Activated T-cell treated with anti-CD3 and anti-CD28 coated beads, Interleukin-2, amount 50 U/mL, for 72 hours (primary cell): Measurements from ENCODE around the gene SGCD. TPM values are rescaled to one million over a fixed set of nuclear protein-coding genes. Genes with fewer than 3 reads are reported as not detected.

ENCODE experiments used
- ATAC-seq, 2 donors: fragments of 150-1000 bp; cut with Tn5 transposase; replicated peaks in 1 of 2; 2 replicates each; pipeline ENCODE4 v1.10.0; 2021; ENCODE audit warnings: moderate library complexity in 2 of 2, mild to moderate bottlenecking in 1 of 2
- DNase-seq, 2 donors: peaks; one replicate each; pipeline ENCODE4 v3.0.0; 2021 to 2022; ENCODE audit warnings: mixed read lengths in 1 of 2
- H3K27ac Mint-ChIP-seq: one replicate; pipeline ENCODE4 v1.8.0; 2022; ENCODE audit warnings: mild to moderate bottlenecking, moderate library complexity, mixed read lengths
- H3K27me3 Mint-ChIP-seq: one replicate; pipeline ENCODE4 v1.8.0; 2022; ENCODE audit warnings: low read depth, mixed read lengths
- H3K36me3 Mint-ChIP-seq, 2 donors: one replicate each; pipeline ENCODE4 v1.8.0; 2022; ENCODE audit warnings: mixed read lengths in 2 of 2, mild to moderate bottlenecking in 1 of 2; ENCODE audit not compliant: insufficient read depth in 2 of 2
- H3K4me1 Mint-ChIP-seq: one replicate; pipeline ENCODE4 v1.8.0; 2022; ENCODE audit warnings: low read depth, mixed read lengths
- H3K4me3 Mint-ChIP-seq, 2 donors: one replicate each; pipeline ENCODE4 v1.8.0; 2022; ENCODE audit warnings: mild to moderate bottlenecking in 2 of 2, mixed read lengths in 2 of 2, moderate library complexity in 2 of 2
- H3K9me3 Mint-ChIP-seq, 2 donors: one replicate each; pipeline ENCODE4 v1.8.0; 2022; ENCODE audit warnings: mixed read lengths in 2 of 2
- total RNA-seq, 2 donors: library from RNA; stranded (reverse); gene quantifications; one replicate each; pipeline ENCODE4 v1.2.3, GENCODE V29; 2022

The SGCD gene
- total RNA-seq, 2 donors from 2014 or later: 0.07 TPM; not detected in 1

- H3K4me1 Mint-ChIP-seq: no peaks in the 10 kb centered on the region
- no peaks in the 10 kb centered on the region for H3K36me3 Mint-ChIP-seq
- H3K27ac Mint-ChIP-seq: no peak overlapping the region
- ATAC-seq (no peak), DNase-seq (no peak)
- peaks cover 0 to 3% of the 10 kb centered on the region in 2 donors for H3K9me3 Mint-ChIP-seq
- H3K4me3 Mint-ChIP-seq: no peak overlapping the region
- H3K27me3 Mint-ChIP-seq: no peaks in the 10 kb centered on the region
Measured at GRCh38 chr5:156556666-156557406, 229.9 kb downstream of the SGCD start.

GRCh38 chr5:156560002-156560401 lies 233.0 kb downstream of the SGCD start:
- Mint-ChIP-seq H3K27me3 (no peaks in the 10 kb centered on the region), H3K4me3 (no peak overlapping the region), H3K9me3 (no peaks in the 10 kb centered on the region), H3K27ac (no peak overlapping the region), H3K4me1 (no peaks in the 10 kb centered on the region), H3K36me3 (no peaks in the 10 kb centered on the region)
- DNase-seq (no peak), ATAC-seq (no peak)

DNA sequence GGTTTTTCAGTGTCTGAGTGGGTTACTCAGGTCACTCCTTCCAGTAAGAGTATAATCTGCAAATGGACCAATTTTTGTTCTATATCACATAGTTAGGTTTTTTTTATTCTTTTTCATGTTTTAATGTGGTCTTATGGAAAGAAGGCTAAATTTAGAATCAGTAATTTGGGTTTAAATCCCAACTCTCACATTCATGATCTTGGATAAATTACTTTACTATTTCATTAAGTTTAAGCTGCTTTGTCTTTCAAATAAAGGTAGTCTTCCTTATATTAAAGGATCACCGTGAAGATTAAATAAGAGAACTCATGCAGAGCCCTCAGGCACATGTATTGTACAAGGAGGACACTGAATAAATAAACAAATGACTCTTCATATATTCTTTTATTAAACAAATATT lies 234.7 kb downstream of the SGCD start:
- no peak overlapping the region for H3K4me3 Mint-ChIP-seq
- H3K36me3 Mint-ChIP-seq: no peaks in the 10 kb centered on the region
- no peaks in the 10 kb centered on the region for H3K4me1 Mint-ChIP-seq
- DNase-seq (no peak), ATAC-seq (no peak)
- H3K27me3 Mint-ChIP-seq: no peaks in the 10 kb centered on the region
- H3K27ac Mint-ChIP-seq: no peak overlapping the region
- H3K9me3 Mint-ChIP-seq: no peaks in the 10 kb centered on the region

- Mint-ChIP-seq H3K36me3 (no peaks in the 10 kb centered on the region), H3K27me3 (no peaks in the 10 kb centered on the region), H3K4me3 (no peak overlapping the region), H3K4me1 (no peaks in the 10 kb centered on the region), H3K9me3 (no peaks in the 10 kb centered on the region), H3K27ac (no peak overlapping the region)
- no peak for ATAC-seq
- no peak for DNase-seq
Measured at GRCh38 chr5:156570615-156571014, 243.7 kb downstream of the SGCD start.

DNA sequence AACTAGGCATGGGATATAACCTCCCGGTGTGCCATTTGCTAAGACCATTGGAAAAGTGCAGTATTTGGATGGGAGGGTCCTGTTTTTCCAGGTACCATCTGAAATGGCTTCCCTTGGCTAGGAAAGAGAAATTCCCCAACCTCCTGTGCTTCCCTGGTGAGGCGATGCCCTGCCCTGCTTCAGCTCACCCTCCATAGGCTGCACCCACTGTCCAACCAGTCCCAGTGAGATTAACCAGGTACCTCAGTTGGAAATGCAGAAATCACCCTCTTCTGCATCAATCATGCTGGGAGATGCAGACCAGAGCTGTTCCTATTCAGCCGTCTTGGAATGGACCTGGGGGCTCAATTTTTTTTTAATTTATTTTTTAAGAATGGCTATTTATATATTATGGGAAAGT lies 254.8 kb downstream of the SGCD start:
- DNase-seq (no peak), ATAC-seq (no peak)
- H3K27me3 Mint-ChIP-seq: peaks cover 33% of the 10 kb centered on the region
- no peak overlapping the region for H3K4me3 Mint-ChIP-seq
- H3K9me3 Mint-ChIP-seq: peaks cover 13% of the 10 kb centered on the region in 2 donors
- peaks cover 0 to 4% of the 10 kb centered on the region in 2 donors for H3K36me3 Mint-ChIP-seq
- H3K4me1 Mint-ChIP-seq: no peaks in the 10 kb centered on the region
- no peak overlapping the region for H3K27ac Mint-ChIP-seq

DNA sequence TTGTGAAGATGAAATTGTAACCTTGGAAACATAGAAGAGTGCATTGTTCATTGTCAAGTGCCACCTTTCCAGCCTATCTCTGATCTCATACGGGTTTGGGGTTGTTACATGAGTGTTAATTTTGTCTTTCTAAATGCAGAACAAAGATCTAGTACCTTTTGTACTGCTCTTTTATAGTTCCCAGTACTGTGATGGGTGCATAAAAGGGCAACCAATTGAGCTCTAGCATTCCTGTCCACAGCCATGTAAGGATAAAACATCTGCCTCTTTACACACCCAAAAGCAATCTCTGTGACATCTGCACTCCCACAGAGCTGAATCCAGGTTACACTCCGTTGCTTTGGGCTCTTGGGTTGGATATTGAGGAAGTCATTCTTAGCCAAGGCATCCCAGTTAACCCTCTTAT lies 255.2 kb downstream of the SGCD start:
- H3K27me3 Mint-ChIP-seq: peaks cover 37% of the 10 kb centered on the region
- H3K4me3 Mint-ChIP-seq: no peak overlapping the region
- H3K9me3 Mint-ChIP-seq: peaks cover 12 to 13% of the 10 kb centered on the region in 2 donors
- no peaks in the 10 kb centered on the region for H3K4me1 Mint-ChIP-seq
- no peak for DNase-seq
- H3K27ac Mint-ChIP-seq: no peak overlapping the region
- peaks cover 0 to 4% of the 10 kb centered on the region in 2 donors for H3K36me3 Mint-ChIP-seq
- no peak for ATAC-seq

DNA sequence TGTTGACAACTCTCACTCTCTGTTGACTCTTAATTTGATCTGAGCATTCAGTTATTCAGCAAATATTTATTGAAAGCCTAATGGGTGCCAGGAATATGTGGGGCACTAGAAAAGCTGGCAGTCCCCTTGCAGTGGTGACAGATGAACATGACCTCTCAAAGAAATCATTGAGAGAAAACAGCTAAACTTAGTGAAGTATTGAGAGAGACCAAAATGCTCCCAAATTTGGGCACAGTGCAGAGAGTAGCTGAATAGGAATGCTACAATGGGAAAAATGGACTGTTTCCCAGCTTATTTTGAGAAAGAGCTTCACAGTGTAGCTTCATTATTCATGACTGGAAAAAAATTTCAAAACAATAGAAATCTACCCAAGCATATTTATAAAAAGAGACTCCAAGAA lies 257.9 kb downstream of the SGCD start:
- Mint-ChIP-seq H3K27ac (no peak overlapping the region), H3K27me3 (peaks cover 44% of the 10 kb centered on the region), H3K4me3 (no peak overlapping the region), H3K9me3 (peaks cover 2 to 3% of the 10 kb centered on the region in 2 donors), H3K4me1 (no peaks in the 10 kb centered on the region), H3K36me3 (peaks cover 0 to 2% of the 10 kb centered on the region in 2 donors)
- ATAC-seq (no peak), DNase-seq (no peak)

DNA sequence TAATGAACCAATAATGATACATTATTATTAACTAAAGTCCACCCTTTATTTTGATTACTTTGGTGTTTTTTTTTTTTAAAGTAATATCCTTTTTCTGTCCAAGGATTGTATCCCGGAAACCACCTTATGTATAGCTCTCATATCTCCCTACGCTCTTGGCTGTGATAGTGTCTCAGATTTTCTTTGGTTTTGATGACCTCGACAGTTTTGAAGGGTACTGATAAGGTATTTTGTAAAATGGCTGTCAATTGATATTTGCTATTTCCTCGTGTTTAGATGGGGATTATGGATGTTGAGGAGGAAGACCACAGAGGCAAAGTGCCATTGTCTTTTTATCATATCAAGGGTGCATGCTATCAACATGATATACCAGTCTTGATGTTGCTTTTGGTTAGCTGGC lies 259.0 kb downstream of the SGCD start:
- Mint-ChIP-seq H3K27me3 (peaks cover 51% of the 10 kb centered on the region), H3K9me3 (no peaks in the 10 kb centered on the region), H3K36me3 (no peaks in the 10 kb centered on the region), H3K4me1 (no peaks in the 10 kb centered on the region), H3K4me3 (no peak overlapping the region), H3K27ac (no peak overlapping the region)
- no peak for DNase-seq
- no peak for ATAC-seq

- Mint-ChIP-seq H3K4me3 (no peak overlapping the region), H3K4me1 (no peaks in the 10 kb centered on the region), H3K36me3 (no peaks in the 10 kb centered on the region), H3K9me3 (no peaks in the 10 kb centered on the region), H3K27me3 (peaks cover 58% of the 10 kb centered on the region), H3K27ac (no peak overlapping the region)
- ATAC-seq (no peak), DNase-seq (no peak)
Measured at GRCh38 chr5:156587012-156587411, 260.0 kb downstream of the SGCD start.

- peaks cover 57% of the 10 kb centered on the region for H3K27me3 Mint-ChIP-seq
Measured at GRCh38 chr5:156588306-156588705, 261.3 kb downstream of the SGCD start.

GRCh38 chr5:156589104-156589945 lies 262.4 kb downstream of the SGCD start:
- Mint-ChIP-seq H3K27ac (no peak overlapping the region), H3K4me1 (no peaks in the 10 kb centered on the region), H3K9me3 (no peaks in the 10 kb centered on the region), H3K27me3 (peaks cover 54% of the 10 kb centered on the region), H3K4me3 (no peak overlapping the region), H3K36me3 (no peaks in the 10 kb centered on the region)
- no peak for ATAC-seq
- no peak for DNase-seq

More at GRCh38 chr5:156588306-156588705, 261.3 kb downstream of the SGCD start:
- Mint-ChIP-seq H3K27ac (no peak overlapping the region), H3K9me3 (no peaks in the 10 kb centered on the region), H3K4me1 (no peaks in the 10 kb centered on the region), H3K4me3 (no peak overlapping the region), H3K36me3 (no peaks in the 10 kb centered on the region)
- ATAC-seq (no peak), DNase-seq (no peak)

- H3K27me3 Mint-ChIP-seq: peaks cover 49% of the 10 kb centered on the region
- no peaks in the 10 kb centered on the region for H3K4me1 Mint-ChIP-seq
- no peak overlapping the region for H3K4me3 Mint-ChIP-seq
- H3K9me3 Mint-ChIP-seq: no peaks in the 10 kb centered on the region
- no peak overlapping the region for H3K27ac Mint-ChIP-seq
- DNase-seq: no peak
- no peak for ATAC-seq
- no peaks in the 10 kb centered on the region for H3K36me3 Mint-ChIP-seq
Measured at GRCh38 chr5:156589946-156590216, 262.9 kb downstream of the SGCD start.

GRCh38 chr5:156590978-156591377 lies 264.0 kb downstream of the SGCD start:
- Mint-ChIP-seq H3K27me3 (peaks cover 47% of the 10 kb centered on the region), H3K36me3 (no peaks in the 10 kb centered on the region), H3K27ac (no peak overlapping the region), H3K4me1 (no peaks in the 10 kb centered on the region), H3K4me3 (no peak overlapping the region), H3K9me3 (no peaks in the 10 kb centered on the region)
- ATAC-seq: no peak
- no peak for DNase-seq
